Ovary (tissue), 3 donors: ENCODE data around the gene GBE1.

Source experiments
- CTCF ChIP-seq, 3 donors: fragments of 450-650 bp in 2 of 3; fragments of 200-600 bp in 1 of 3; IDR thresholded peaks; one replicate each; pipeline versions ENCODE4 v1.5.1 to v1.8.0; 2016 to 2022; ENCODE audit warnings: antibody characterized with exemption in 3 of 3, mild to moderate bottlenecking in 1 of 3
- POLR2A ChIP-seq: fragments of 450-650 bp; IDR thresholded peaks from one replicate; pipeline ENCODE4 v1.6.1; 2017; ENCODE audit warnings: antibody characterized with exemption, mild to moderate bottlenecking, moderate library complexity
- donor health status: DM: no; HTN: no; CAD: no.

- no peak for TF ChIP-seq CTCF (IDR thresholded peaks at IDR 0.05)
- no peak for TF ChIP-seq POLR2A
These were observed 175.5 kb downstream of the GBE1 start for GRCh38 chr3:81585937-81586336.
